ENCODE results near the gene TMEM178B.

The TMEM178B gene

GRCh38 chr7:141462958-141463357, 389.1 kb downstream of the TMEM178B start:
- Histone ChIP-seq H3K9me2 (replicated peaks; ENCODE audit: control insufficient read depth, low read length) (no peaks in the 10 kb centered on the region), H3K79me2 (ENCODE audit: control insufficient read depth, low read length) (no peaks in the 10 kb centered on the region), H3K4me3 (ENCODE audit: low read length) (no peak overlapping the region), H3K4me1 (ENCODE audit: control insufficient read depth, low read length) (no peaks in the 10 kb centered on the region), H3K27ac (ENCODE audit: low read depth, low read length) (no peak overlapping the region), H3K27me3 (ENCODE audit: control insufficient read depth, low read length) (peaks cover 2% of the 10 kb centered on the region; the same call in 1 of the 2 replicates), H3K9me3 (ENCODE audit: control insufficient read depth, insufficient read depth, low read length) (no peaks in the 10 kb centered on the region), H3F3A (ENCODE audit: control insufficient read depth, insufficient read depth) (no peaks in the 10 kb centered on the region), H4K20me1 (ENCODE audit: control insufficient read depth, insufficient read depth, low read depth, low read length) (no peaks in the 10 kb centered on the region), H3K36me3 (ENCODE audit: control insufficient read depth, low read length) (no peaks in the 10 kb centered on the region), H3K4me2 (ENCODE audit: low read length) (no peak overlapping the region)
- TF ChIP-seq EZH2phosphoT487 (IDR thresholded peaks at IDR 0.05; ENCODE audit: borderline replicate concordance, low read length) (no peak), CTCF (IDR thresholded peaks at IDR 0.05; ENCODE audit: low read depth, low read length, poor library complexity, severe bottlenecking) (no peak)

- Histone ChIP-seq H3K4me2 (ENCODE audit: low read length) (no peak overlapping the region), H3K4me1 (ENCODE audit: control insufficient read depth, low read length) (no peaks in the 10 kb centered on the region), H3K9me2 (replicated peaks; ENCODE audit: control insufficient read depth, low read length) (no peaks in the 10 kb centered on the region), H3F3A (ENCODE audit: control insufficient read depth, insufficient read depth) (no peaks in the 10 kb centered on the region), H3K27ac (ENCODE audit: low read depth, low read length) (no peak overlapping the region), H4K20me1 (ENCODE audit: control insufficient read depth, insufficient read depth, low read depth, low read length) (no peaks in the 10 kb centered on the region), H3K79me2 (ENCODE audit: control insufficient read depth, low read length) (no peaks in the 10 kb centered on the region), H3K4me3 (ENCODE audit: low read length) (no peak overlapping the region), H3K9me3 (ENCODE audit: control insufficient read depth, insufficient read depth, low read length) (no peaks in the 10 kb centered on the region), H3K27me3 (ENCODE audit: control insufficient read depth, low read length) (peaks cover 2% of the 10 kb centered on the region; the same call in 1 of the 2 replicates), H3K36me3 (ENCODE audit: control insufficient read depth, low read length) (no peaks in the 10 kb centered on the region)
- TF ChIP-seq CTCF (IDR thresholded peaks at IDR 0.05; ENCODE audit: low read depth, low read length, poor library complexity, severe bottlenecking) (no peak), EZH2phosphoT487 (IDR thresholded peaks at IDR 0.05; ENCODE audit: borderline replicate concordance, low read length) (no peak)
Observed at GRCh38 chr7:141463986-141464385, 390.1 kb downstream of the TMEM178B start.

GRCh38 chr7:141464551-141464950, 390.7 kb downstream of the TMEM178B start:
- Histone ChIP-seq H3K4me1 (ENCODE audit: control insufficient read depth, low read length) (no peaks in the 10 kb centered on the region), H3K4me3 (ENCODE audit: low read length) (no peak overlapping the region), H3K36me3 (ENCODE audit: control insufficient read depth, low read length) (no peaks in the 10 kb centered on the region), H3K79me2 (ENCODE audit: control insufficient read depth, low read length) (no peaks in the 10 kb centered on the region), H3K9me2 (replicated peaks; ENCODE audit: control insufficient read depth, low read length) (no peaks in the 10 kb centered on the region), H3K27ac (ENCODE audit: low read depth, low read length) (no peak overlapping the region), H4K20me1 (ENCODE audit: control insufficient read depth, insufficient read depth, low read depth, low read length) (no peaks in the 10 kb centered on the region), H3K9me3 (ENCODE audit: control insufficient read depth, insufficient read depth, low read length) (no peaks in the 10 kb centered on the region), H3K27me3 (ENCODE audit: control insufficient read depth, low read length) (peaks cover 2% of the 10 kb centered on the region; the same call in 1 of the 2 replicates), H3K4me2 (ENCODE audit: low read length) (no peak overlapping the region), H3F3A (ENCODE audit: control insufficient read depth, insufficient read depth) (no peaks in the 10 kb centered on the region)
- TF ChIP-seq CTCF (IDR thresholded peaks at IDR 0.05; ENCODE audit: low read depth, low read length, poor library complexity, severe bottlenecking), result no peak
- no peak for TF ChIP-seq EZH2phosphoT487 (IDR thresholded peaks at IDR 0.05; ENCODE audit: borderline replicate concordance, low read length)

All from DOHH2 (cell line).